B cell (primary cell): ENCODE results near the gene RECK. TPM values are rescaled to one million over a fixed set of nuclear protein-coding genes. Genes with fewer than 3 reads are reported as not detected.

Experiments used
- ATAC-seq: fragments of 200-7000 bp; cut with Tn5 transposase; one replicate; pipeline ENCODE4 v1.10.0; 2021; ENCODE audit warnings: low read depth, mild to moderate bottlenecking, moderate number of reproducible peaks, moderate library complexity
- CTCF ChIA-PET: fragments of 350-600 bp; sonication (Branson Sonifier 250); formaldehyde crosslinking; loops from one replicate; lab custom pipeline; 2021; ENCODE audit warnings: antibody characterized with exemption, inconsistent platforms; lab: Charles Lee
- POLR2A ChIA-PET: fragments of 350-600 bp; sonication (Branson Sonifier 250); formaldehyde crosslinking; loops from one replicate; lab custom pipeline; 2021; ENCODE audit warnings: antibody characterized with exemption; lab: Charles Lee
- DNase-seq: peaks from one replicate; pipeline ENCODE4 v3.0.0; 2013
- H2AFZ ChIP-seq: 2 replicates; pipeline ENCODE4 v1.6.1; 2012; ENCODE audit warnings: mild to moderate bottlenecking, low read depth, low read length; ENCODE audit not compliant: insufficient read depth, poor library complexity, severe bottlenecking
- H3K27ac ChIP-seq, 2 donors: 1 replicate in 1 of 2; 2 replicates in 1 of 2; pipeline ENCODE4 v1.5.1; 2012 to 2013; ENCODE audit warnings: low read length in 2 of 2, mild to moderate bottlenecking in 2 of 2, moderate library complexity in 1 of 2
- H3K27me3 ChIP-seq, 4 experiments: fragments of 200-600 bp in 1 of 4; sonication (generic) in 1 of 4; replicated peaks in 1 of 4; 1 replicate in 2 of 4; 2 replicates in 2 of 4; pipeline versions ENCODE4 v1.6.1 to v1.7.0; 2013 to 2016; ENCODE audit warnings: low read length in 3 of 4, mild to moderate bottlenecking in 2 of 4, mixed read lengths in 1 of 4, moderate library complexity in 1 of 4; ENCODE audit not compliant: insufficient read depth in 4 of 4, control insufficient read depth in 3 of 4; ENCODE audit errors: control extremely low read depth in 1 of 4
- H3K36me3 ChIP-seq, 2 experiments: replicated peaks in 1 of 2; 1 replicate in 1 of 2; 2 replicates in 1 of 2; pipeline versions ENCODE4 v1.6.1 to v1.7.1; 2013; ENCODE audit warnings: low read length in 1 of 2; ENCODE audit not compliant: insufficient read depth in 2 of 2, control insufficient read depth in 1 of 2; ENCODE audit errors: control extremely low read depth in 1 of 2, extremely low read depth in 1 of 2
- H3K4me1 ChIP-seq, 2 donors: fragments of 200-600 bp in 1 of 2; sonication (generic) in 1 of 2; 1 replicate in 1 of 2; 2 replicates in 1 of 2; pipeline versions ENCODE4 v1.5.1 to v1.6.1; 2013 to 2017; ENCODE audit warnings: low read length in 2 of 2; ENCODE audit not compliant: control insufficient read depth in 2 of 2, insufficient read depth in 2 of 2
- H3K4me2 ChIP-seq: replicated peaks from 2 replicates; pipeline ENCODE3; 2012; ENCODE audit warnings: mild to moderate bottlenecking, low read depth, low read length; ENCODE audit not compliant: poor library complexity, severe bottlenecking
- H3K4me3 ChIP-seq, 5 experiments: fragments of 200-600 bp in 1 of 5; sonication (generic) in 1 of 5; 1 replicate in 3 of 5; 2 replicates in 2 of 5; pipeline versions ENCODE4 v1.5.1 to v1.7.0; 2011 to 2016; ENCODE audit warnings: low read length in 4 of 5, mild to moderate bottlenecking in 4 of 5, low read depth in 2 of 5, control low read depth in 1 of 5, moderate library complexity in 1 of 5; ENCODE audit not compliant: insufficient read depth in 1 of 5; ENCODE audit errors: control extremely low read depth in 1 of 5, extremely low read depth in 1 of 5
- H3K79me2 ChIP-seq: fragments of 200-600 bp; sonication (generic); one replicate; pipeline ENCODE4 v1.6.0; 2016; ENCODE audit warnings: low read length; ENCODE audit not compliant: control insufficient read depth, insufficient read depth
- H3K9ac ChIP-seq: fragments of 200-600 bp; sonication (generic); 2 replicates; pipeline ENCODE4 v1.6.1; 2017; ENCODE audit warnings: mild to moderate bottlenecking, low read length, moderate library complexity
- H3K9me3 ChIP-seq, 3 donors: one replicate each; pipeline versions ENCODE4 v1.6.1 to v1.7.1; 2013; ENCODE audit warnings: low read length in 2 of 3; ENCODE audit not compliant: control insufficient read depth in 2 of 3, insufficient read depth in 1 of 3; ENCODE audit errors: control extremely low read depth in 1 of 3
- H4K20me1 ChIP-seq: 2 replicates; pipeline ENCODE4 v1.6.0; 2012; ENCODE audit warnings: mild to moderate bottlenecking, low read length; ENCODE audit not compliant: insufficient read depth, control insufficient read depth, poor library complexity, severe bottlenecking
- H3K27ac Mint-ChIP-seq: one replicate; pipeline ENCODE4 v1.8.0; 2021; ENCODE audit warnings: mixed read lengths
- H3K27me3 Mint-ChIP-seq: one replicate; pipeline ENCODE4 v1.8.0; 2021; ENCODE audit warnings: mixed read lengths
- H3K4me1 Mint-ChIP-seq: one replicate; pipeline ENCODE4 v1.8.0; 2021; ENCODE audit warnings: mixed read lengths
- H3K4me3 Mint-ChIP-seq: one replicate; pipeline ENCODE4 v1.8.0; 2021; ENCODE audit warnings: mixed read lengths
- H3K9me3 Mint-ChIP-seq: one replicate; pipeline ENCODE4 v1.8.0; 2022; ENCODE audit warnings: mixed read lengths; ENCODE audit not compliant: insufficient read depth
- EZH2 ChIP-seq: IDR thresholded peaks from 2 replicates; pipeline ENCODE4 v1.6.1; 2012; ENCODE audit warnings: borderline replicate concordance, low read depth, mild to moderate bottlenecking, moderate library complexity, low read length; ENCODE audit not compliant: insufficient read depth, poor library complexity, severe bottlenecking
- WGBS: methylation state at CpG from one replicate; pipeline ENCODE4 v1.1.5; 2013; ENCODE audit warnings: missing lambda C conversion rate; ENCODE audit not compliant: insufficient coverage; 5-methylcytosine and 5-hydroxymethylcytosine counted together
- intact Hi-C: fragments of 100-400 bp; cut with micrococcal nuclease; formaldehyde crosslinking; loops from one replicate; pipeline ENCODE4 v1.10.0; 2022
- polyA plus RNA-seq: library from polyadenylated mRNA; depleted of rRNA; stranded (reverse); fragments of >200 nt; gene quantifications from 2 replicates; pipeline ENCODE4 v1.2.3, GENCODE V29; 2012
- total RNA-seq, 2 donors: library from RNA; stranded (reverse); fragments of 120-200 nt in 1 of 2; gene quantifications; 1 replicate in 1 of 2; 2 replicates in 1 of 2; pipeline versions ENCODE4 v1.2.3 to v1.2.4, GENCODE V29; 2013 to 2022
- TF ChIP-seq, protein P1 (sequence below): fragments of 200-600 bp; IDR thresholded peaks from one replicate; pipeline ENCODE4 v1.8.0; 2022; ENCODE audit warnings: antibody characterized with exemption, mild to moderate bottlenecking

Gene RECK
- total and polyA plus RNA-seq, 2 donors (not counting 1 experiment from before 2014, with no cell fraction given): 5.6 to 7.7 TPM

DNA sequence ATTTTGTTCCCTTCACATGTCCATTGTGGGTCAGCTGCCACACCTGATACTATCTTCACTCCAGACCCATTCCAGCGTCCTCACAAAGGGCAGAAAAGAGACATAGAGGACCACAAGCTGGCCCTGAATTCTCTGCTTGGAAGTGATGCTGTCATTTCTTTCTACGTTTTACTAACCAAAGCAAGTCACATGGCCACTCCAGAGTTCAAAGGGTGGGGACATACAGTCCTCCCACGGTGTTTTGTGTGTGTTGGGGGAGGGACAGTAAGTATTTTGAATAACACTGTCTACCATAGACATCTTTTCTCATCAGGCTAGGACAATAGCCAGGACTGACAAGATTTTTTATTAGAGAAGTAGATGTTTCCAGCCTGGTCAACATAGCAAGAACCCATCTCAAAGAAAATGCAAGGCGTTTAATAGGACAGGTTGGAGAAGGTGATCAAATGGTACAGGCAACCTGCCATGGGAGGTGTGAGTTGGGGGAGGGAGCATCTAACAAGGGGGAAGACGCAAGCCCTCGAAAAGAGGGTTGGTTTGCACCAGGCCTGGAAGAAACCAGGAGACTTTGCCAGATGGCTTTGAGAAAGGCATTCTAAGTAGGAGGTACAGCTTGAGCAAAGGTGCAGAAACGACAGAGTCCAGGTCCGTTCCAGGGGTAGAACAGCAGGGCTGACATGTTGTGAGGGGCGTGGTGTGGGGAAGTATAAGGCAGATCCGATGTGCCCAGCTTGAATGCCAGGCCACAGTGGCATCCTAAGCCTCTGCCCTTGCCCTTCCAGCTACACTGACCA is 88.5 kb downstream of the RECK start:
- Mint-ChIP-seq H3K27me3 (no peaks in the 10 kb centered on the region), H3K27ac (no peak overlapping the region), H3K4me3 (no peak overlapping the region), H3K9me3 (no peaks in the 10 kb centered on the region), H3K4me1 (peaks cover 11% of the 10 kb centered on the region)
- POLR2A ChIA-PET: no interaction called here
- H3K4me2 ChIP-seq: no peak overlapping the region
- no peaks in the 10 kb centered on the region for H3K27me3 ChIP-seq
- no peak overlapping the region for H3K4me3 ChIP-seq
- H3K4me1 ChIP-seq: peaks cover 10 to 11% of the 10 kb centered on the region in 2 donors
- no peak overlapping the region for H3K9ac ChIP-seq
- H3K79me2 ChIP-seq: no peaks in the 10 kb centered on the region
- no peak overlapping the region for H2AFZ ChIP-seq
- H3K36me3 ChIP-seq: peaks cover 0 to 3% of the 10 kb centered on the region in 2 experiments
- TF ChIP-seq EZH2: no peak
- TF ChIP-seq, protein P1, sequence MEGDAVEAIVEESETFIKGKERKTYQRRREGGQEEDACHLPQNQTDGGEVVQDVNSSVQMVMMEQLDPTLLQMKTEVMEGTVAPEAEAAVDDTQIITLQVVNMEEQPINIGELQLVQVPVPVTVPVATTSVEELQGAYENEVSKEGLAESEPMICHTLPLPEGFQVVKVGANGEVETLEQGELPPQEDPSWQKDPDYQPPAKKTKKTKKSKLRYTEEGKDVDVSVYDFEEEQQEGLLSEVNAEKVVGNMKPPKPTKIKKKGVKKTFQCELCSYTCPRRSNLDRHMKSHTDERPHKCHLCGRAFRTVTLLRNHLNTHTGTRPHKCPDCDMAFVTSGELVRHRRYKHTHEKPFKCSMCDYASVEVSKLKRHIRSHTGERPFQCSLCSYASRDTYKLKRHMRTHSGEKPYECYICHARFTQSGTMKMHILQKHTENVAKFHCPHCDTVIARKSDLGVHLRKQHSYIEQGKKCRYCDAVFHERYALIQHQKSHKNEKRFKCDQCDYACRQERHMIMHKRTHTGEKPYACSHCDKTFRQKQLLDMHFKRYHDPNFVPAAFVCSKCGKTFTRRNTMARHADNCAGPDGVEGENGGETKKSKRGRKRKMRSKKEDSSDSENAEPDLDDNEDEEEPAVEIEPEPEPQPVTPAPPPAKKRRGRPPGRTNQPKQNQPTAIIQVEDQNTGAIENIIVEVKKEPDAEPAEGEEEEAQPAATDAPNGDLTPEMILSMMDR: no peak
- ATAC-seq: no peak
- intact Hi-C loops: no loop called here
- whole genome bisulfite sequencing: 92% methylated on average over 6 of the region's 10 CpGs
- H3K9me3 ChIP-seq: no peaks in the 10 kb centered on the region
- no peak overlapping the region for H3K27ac ChIP-seq
- no peak for DNase-seq
- no peaks in the 10 kb centered on the region for H4K20me1 ChIP-seq
- CTCF ChIA-PET: interaction anchor here (1.5 to 2.3 kb wide), 2 partner anchors 20 to 22 kb away, joined by 3 to 9 read pairs; no protein-coding TSS in a partner anchor
